ENCODE data around the gene SLC23A1. TPM values are rescaled to one million over a fixed set of nuclear protein-coding genes. Genes with fewer than 3 reads are reported as not detected.
A peak's percentile ranks its signal among the peaks of the same experiment; 100 is the strongest.

The SLC23A1 gene
- total and polyA plus RNA-seq, 2 of the 13 experiments (the other 11 are each of a cell fraction or from before 2014, with no cell fraction given) = 6.0 to 6.6 TPM

DNA sequence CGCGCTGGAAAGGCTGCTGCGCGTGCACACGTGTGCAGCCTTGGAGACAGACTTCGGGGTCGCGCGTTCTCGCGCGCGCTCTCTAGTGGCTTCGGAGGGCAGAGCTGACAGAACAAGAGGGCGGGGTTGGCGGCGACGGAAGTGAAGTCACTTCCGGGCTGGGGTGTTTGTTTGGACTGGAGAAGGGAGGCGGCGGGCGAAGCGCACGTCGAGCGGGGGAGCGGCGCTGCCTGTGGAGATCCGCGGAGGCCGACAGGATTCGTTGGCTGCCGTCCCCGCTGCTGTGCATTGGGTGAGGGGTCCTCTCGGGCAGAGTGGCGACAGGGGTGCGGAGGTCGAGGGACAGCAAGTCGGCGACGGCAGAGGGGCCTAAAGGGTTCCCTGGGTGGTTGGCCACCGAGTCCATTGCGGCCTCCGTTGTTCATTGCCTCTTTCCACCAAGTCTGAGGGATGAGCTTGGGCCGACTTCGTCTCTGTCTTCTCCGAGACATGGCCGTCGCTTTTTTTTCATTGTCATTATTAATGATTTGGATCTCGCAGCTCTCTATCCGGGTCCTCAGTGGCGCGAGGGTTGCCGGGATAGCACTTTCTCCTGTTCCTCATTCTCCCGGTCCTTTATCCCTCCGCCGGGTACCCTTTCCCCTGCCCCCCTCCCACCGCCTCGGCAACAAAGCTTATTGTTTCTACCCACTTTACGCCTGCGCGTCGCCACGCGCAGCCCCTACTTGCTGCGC lies 41.2 kb downstream of the SLC23A1 start, which contains the start of gene PAIP2 (continued):
- no peak for TF ChIP-seq HOXA7 (CRISPR knock-in tag; IDR thresholded peaks at IDR 0.05)
- TF ChIP-seq ZNF333 (CRISPR knock-in tag; IDR thresholded peaks at IDR 0.05; ENCODE audit: borderline replicate concordance) = peak; percentile 98
- TF ChIP-seq, protein P1, sequence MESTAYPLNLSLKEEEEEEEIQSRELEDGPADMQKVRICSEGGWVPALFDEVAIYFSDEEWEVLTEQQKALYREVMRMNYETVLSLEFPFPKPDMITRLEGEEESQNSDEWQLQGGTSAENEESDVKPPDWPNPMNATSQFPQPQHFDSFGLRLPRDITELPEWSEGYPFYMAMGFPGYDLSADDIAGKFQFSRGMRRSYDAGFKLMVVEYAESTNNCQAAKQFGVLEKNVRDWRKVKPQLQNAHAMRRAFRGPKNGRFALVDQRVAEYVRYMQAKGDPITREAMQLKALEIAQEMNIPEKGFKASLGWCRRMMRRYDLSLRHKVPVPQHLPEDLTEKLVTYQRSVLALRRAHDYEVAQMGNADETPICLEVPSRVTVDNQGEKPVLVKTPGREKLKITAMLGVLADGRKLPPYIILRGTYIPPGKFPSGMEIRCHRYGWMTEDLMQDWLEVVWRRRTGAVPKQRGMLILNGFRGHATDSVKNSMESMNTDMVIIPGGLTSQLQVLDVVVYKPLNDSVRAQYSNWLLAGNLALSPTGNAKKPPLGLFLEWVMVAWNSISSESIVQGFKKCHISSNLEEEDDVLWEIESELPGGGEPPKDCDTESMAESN (CRISPR knock-in tag; conservative IDR thresholded peaks at IDR 0.05) = 0 out of 2 replicates have a peak, but pooled peaks have one; percentile 78
- TF ChIP-seq EEA1 (CRISPR knock-in tag; IDR thresholded peaks at IDR 0.05; ENCODE audit: borderline replicate concordance) = no peak
- TF ChIP-seq RELA (CRISPR knock-in tag; IDR thresholded peaks at IDR 0.05) = no peak
- TF ChIP-seq, protein P2, sequence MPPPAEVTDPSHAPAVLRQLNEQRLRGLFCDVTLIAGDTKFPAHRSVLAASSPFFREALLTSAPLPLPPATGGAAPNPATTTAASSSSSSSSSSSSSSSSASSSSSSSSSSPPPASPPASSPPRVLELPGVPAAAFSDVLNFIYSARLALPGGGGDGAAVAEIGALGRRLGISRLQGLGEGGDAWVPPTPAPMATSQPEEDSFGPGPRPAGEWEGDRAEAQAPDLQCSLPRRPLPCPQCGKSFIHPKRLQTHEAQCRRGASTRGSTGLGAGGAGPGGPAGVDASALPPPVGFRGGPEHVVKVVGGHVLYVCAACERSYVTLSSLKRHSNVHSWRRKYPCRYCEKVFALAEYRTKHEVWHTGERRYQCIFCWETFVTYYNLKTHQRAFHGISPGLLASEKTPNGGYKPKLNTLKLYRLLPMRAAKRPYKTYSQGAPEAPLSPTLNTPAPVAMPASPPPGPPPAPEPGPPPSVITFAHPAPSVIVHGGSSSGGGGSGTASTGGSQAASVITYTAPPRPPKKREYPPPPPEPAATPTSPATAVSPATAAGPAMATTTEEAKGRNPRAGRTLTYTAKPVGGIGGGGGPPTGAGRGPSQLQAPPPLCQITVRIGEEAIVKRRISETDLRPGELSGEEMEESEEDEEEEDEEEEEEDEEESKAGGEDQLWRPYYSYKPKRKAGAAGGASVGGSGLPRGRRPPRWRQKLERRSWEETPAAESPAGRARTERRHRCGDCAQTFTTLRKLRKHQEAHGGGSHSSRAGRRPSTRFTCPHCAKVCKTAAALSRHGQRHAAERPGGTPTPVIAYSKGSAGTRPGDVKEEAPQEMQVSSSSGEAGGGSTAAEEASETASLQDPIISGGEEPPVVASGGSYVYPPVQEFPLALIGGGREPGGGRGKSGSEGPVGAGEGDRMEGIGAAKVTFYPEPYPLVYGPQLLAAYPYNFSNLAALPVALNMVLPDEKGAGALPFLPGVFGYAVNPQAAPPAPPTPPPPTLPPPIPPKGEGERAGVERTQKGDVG (CRISPR knock-in tag; IDR thresholded peaks at IDR 0.05; ENCODE audit: borderline replicate concordance) = 0 out of 2 replicates have a peak, but pooled peaks have one; percentile 63
- no peak for TF ChIP-seq GFI1 (CRISPR knock-in tag; IDR thresholded peaks at IDR 0.05; ENCODE audit: borderline replicate concordance)
- no peak for TF ChIP-seq SRSF9 (IDR thresholded peaks at IDR 0.05; ENCODE audit: borderline replicate concordance, insufficient read depth, low read depth, low read length, poor library complexity, severe bottlenecking)
- no peak for TF ChIP-seq ZNF567 (CRISPR knock-in tag; IDR thresholded peaks at IDR 0.05; ENCODE audit: borderline replicate concordance)
- TF ChIP-seq, protein P3, sequence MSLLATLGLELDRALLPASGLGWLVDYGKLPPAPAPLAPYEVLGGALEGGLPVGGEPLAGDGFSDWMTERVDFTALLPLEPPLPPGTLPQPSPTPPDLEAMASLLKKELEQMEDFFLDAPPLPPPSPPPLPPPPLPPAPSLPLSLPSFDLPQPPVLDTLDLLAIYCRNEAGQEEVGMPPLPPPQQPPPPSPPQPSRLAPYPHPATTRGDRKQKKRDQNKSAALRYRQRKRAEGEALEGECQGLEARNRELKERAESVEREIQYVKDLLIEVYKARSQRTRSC (CRISPR knock-in tag; IDR thresholded peaks at IDR 0.05; ENCODE audit: low read depth) = no peak
- peak; percentile 29; the same call in 1 of the 2 replicates for TF ChIP-seq MEF2D (CRISPR knock-in tag; IDR thresholded peaks at IDR 0.05)
- TF ChIP-seq TSC22D2 (CRISPR knock-in tag; IDR thresholded peaks at IDR 0.05; ENCODE audit: borderline replicate concordance) = no peak
- no peak for TF ChIP-seq ZNF329 (CRISPR knock-in tag; IDR thresholded peaks at IDR 0.05; ENCODE audit: low read depth)
- no peak for TF ChIP-seq ZNF124 (CRISPR knock-in tag; IDR thresholded peaks at IDR 0.05)
- TF ChIP-seq RBM39 (IDR thresholded peaks at IDR 0.05; ENCODE audit: low read depth, low read length, poor library complexity, severe bottlenecking) = peak; percentile 64
- TF ChIP-seq CCDC6 (CRISPR knock-in tag; IDR thresholded peaks at IDR 0.05) = 0 out of 2 replicates have a peak, but pooled peaks have one; percentile 32
- TF ChIP-seq ZNF367 (CRISPR knock-in tag; IDR thresholded peaks at IDR 0.05; ENCODE audit: borderline replicate concordance) = no peak
- TF ChIP-seq CENPX (CRISPR knock-in tag; IDR thresholded peaks at IDR 0.05) = no peak
- TF ChIP-seq MAFF (IDR thresholded peaks at IDR 0.05; ENCODE audit: low read depth, low read length) = no peak
- TF ChIP-seq HNF4A (CRISPR knock-in tag; IDR thresholded peaks at IDR 0.05) = no peak
- TF ChIP-seq, protein P4, sequence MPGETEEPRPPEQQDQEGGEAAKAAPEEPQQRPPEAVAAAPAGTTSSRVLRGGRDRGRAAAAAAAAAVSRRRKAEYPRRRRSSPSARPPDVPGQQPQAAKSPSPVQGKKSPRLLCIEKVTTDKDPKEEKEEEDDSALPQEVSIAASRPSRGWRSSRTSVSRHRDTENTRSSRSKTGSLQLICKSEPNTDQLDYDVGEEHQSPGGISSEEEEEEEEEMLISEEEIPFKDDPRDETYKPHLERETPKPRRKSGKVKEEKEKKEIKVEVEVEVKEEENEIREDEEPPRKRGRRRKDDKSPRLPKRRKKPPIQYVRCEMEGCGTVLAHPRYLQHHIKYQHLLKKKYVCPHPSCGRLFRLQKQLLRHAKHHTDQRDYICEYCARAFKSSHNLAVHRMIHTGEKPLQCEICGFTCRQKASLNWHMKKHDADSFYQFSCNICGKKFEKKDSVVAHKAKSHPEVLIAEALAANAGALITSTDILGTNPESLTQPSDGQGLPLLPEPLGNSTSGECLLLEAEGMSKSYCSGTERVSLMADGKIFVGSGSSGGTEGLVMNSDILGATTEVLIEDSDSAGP (CRISPR knock-in tag; IDR thresholded peaks at IDR 0.05; ENCODE audit: borderline replicate concordance) = peak; percentile 74; the same call in 1 of the 2 replicates

Measured in HepG2 (cell line).